HUDEP-2 (cell line): ENCODE data around the gene SNX15.

Experiments
- DNase-seq, 76 experiments: peaks; one replicate each; lab custom pipeline; 2025; ENCODE audit not compliant: unreplicated experiment in 76 of 76; lab: John Stamatoyannopoulos, UW

Gene SNX15

DNA sequence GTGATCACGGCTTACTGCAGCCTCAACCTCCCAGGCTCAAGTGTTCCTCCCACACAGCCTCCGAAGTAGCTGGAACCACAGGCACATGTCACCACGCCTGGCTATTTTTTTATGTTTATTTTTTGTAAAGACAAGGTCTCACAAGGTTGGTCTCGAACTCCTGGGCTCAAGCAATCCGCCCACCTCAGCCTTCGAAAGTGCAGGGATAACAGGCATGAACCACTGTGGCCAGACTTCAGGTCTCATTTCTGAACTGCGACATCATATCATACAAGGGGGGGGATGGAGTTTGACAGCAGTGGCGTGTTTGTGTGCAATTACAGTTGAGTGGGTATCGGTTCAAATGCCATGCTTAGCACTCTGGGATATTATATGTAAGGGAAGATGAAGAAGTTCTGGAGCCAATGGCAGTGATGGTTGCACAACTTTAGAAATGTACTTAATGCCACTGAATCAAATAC, 24.2 kb downstream of the SNX15 start:
- DNase-seq, result no peak

DNA sequence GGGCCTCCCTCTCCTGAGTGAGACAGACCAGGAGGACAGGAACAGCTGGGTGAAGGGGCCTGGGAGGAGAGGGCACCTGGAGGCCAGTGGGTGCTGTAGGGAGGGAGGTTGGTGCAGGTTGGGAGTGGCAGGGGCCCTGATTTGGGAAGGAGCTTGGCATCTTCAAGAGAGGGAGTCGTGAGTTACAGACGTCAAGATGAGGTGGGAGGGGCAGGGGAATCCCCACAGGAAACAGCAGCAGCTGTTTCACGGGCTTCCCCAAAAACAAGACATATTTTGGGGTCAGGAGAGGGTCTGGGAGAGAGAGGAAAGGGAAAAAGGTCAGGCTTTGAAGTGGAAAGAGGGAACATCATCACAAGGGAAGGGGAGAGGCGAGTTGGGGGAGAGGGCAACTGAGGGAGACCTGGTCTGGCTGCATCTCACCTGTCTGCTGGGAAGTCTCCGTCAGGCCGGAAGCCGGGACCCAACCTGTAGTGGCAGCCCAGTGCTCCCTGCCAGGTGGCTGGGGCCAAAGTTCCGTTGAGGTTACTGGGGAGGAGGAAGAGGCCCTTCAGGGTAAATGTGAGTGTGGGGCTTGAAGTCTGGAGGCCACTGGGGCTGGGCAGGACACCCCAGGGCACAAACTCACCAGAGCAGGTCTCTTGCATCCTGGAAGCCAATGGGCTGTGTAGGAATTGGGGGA, 26.7 kb downstream of the SNX15 start:
- no peak for DNase-seq

DNA sequence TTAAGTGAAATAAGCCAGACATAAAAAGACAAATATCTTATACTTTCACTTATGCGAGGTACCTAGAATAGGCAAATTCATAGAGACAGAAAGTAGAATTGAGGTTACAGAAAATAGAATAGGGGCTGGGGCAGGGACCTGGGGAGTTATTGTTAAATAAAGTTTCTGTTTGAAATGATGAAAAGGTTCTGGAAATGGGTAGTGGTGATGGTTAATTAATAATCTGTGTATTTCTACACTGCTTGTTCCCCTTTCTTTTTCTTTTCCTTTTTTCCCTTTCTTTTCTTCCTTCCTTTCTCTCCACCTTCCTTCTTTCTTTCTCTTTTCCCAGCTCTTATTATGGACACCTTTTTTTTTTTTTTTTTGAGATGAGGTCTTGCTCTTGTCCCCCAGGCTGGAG, 28.3 kb downstream of the SNX15 start:
- DNase-seq, result no peak

DNA sequence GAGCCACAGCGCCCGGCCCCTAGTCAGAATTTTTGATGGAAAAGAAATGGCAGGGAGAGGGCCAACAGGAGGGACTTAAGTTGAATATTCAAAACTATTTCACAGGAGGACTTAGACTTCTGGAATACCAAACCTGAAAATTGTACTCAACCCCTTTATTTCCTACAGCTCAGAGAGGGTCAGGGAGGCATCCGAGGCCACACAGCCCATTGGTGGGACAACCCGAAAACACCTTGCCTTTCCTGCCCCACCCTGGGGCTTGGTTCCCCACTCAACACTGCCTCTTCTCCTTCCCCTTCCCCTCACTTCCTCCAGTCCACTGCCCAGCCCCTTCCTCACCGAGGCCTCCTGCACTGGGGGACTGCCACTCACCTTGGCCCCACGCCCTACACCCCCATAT, 29.8 kb downstream of the SNX15 start:
- no peak for DNase-seq

DNA sequence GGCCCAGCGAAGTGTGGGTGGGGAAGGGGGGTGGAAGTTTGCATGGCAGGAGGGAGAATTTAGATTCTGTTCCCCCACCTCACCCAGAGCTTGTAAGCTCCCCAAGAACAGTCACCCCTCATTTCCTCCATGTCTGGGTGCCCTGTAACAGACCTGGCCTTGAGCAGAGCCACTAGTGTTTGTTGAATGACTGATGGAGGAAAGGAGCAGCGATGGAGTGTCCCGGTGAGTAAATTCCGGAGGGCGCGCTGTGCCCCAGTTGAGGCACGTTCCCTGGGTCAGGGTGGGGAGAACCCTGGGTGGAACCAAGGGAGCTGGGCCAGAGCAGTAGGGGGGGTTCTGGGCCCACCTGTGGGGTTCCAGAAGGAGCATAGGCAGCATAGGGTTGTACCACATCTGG, 30.3 kb downstream of the SNX15 start:
- DNase-seq, result no peak

GRCh38 chr11:65058012-65058411, 30.8 kb downstream of the SNX15 start:
- no peak for DNase-seq

DNA sequence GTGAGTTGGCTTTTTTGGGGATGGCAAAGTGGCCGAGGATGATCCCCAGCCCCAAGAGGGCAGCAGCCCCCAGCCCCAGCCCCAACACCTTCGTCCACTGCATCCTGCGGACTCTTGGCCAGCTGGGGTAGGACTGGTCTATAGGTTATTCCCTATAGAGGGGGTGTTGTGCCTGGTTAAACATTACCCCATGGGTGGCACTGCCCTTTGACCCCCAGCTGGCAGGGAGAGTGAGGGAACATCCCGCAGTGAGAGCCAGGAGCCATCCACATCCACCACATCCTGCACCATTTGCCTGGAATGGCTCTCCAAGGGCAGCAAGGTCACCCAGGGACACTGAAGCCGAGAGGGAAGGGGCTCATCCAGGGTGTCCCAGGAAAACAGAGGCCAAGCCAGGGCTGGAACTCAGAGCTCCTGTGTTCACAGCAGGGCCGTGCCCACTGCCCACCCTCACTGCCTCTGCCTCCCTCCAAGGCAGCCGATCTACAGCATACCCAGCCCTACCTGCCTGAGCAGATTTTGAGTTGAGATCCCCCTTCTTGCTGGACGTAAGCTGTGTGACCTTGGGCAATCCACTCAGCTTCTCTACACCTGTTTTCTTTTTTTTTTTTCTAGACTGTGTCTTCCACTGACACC, 31.3 kb downstream of the SNX15 start, which contains the start of gene NAALADL1:
Gene NAALADL1, minus strand, starts transcription at position 135 of the 636 bp plus-strand sequence. Its CDS starts 32 bp downstream, at position 103.
- DNase-seq, result no peak

- DNase-seq, result no peak
Observed at GRCh38 chr11:65059523-65059922, 32.3 kb downstream of the SNX15 start.

DNA sequence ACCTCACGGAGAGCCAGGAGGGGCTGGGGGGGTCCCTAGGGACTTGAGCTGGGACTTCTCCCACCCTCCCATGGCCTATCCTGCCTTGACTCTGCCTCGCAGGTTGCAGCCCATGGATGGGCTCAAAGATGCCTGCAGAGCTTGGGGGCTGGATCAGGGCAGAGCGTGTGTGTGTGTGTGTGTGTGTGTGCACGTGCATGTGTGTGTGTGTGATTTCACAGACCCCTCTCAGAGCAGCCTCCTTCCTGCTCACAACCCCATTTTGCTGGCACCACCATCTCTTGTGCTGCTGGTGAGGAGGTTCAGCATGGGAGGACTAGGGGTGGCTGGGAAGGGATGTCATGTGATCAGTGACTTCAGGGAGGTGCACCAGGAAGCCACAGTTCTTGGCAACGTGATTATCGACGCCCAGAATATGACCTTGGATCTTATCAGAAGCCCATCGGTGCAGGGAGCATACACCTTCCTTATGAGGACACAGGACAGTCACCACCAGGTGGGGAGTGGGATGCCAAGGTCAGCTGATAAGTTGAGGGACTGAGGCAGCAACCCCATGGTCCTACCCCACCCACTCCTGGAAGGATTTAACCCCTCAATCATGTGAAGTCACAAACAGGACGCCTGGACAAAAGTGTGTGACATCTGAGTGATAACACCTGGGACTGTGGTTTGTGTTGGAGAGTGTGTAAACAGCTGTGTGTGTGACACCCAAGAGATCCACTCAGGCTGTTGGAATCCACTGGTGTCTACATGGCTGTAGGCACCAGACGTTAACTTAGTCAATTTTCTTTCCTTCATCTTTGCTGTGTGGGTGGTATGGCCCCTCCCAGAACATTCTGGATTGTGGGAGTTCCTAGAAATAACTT, 33.0 kb downstream of the SNX15 start:
- DNase-seq, result peak in 10 of 76 experiments; percentile 5 to 20 (median 10)

- peak in 25 of 76 experiments; percentile 5 to 100 (median 29) for DNase-seq
Observed at GRCh38 chr11:65060913-65061408, 33.7 kb downstream of the SNX15 start.

DNA sequence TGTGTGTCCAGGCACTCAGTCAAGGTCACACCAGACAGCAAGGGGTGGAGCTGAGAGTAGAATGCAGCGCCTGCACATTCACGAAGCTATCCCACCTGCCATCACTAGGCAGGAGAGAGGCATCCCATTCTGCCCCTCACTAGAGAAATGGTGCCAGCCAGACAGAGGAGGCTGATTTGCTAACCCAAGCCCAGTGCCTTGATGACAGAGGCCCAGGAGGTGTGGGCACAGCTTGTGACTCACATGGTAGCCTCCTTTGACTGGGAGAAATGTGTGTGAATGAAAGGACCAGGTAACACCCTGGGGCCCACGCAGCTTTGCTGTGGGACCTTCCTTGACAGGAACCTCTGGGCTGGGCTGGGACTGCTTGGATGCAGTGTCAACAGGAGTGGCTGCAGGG, 36.3 kb downstream of the SNX15 start:
- DNase-seq, result no peak

GRCh38 chr11:65064847-65065240, 37.6 kb downstream of the SNX15 start:
- no peak for DNase-seq

DNA sequence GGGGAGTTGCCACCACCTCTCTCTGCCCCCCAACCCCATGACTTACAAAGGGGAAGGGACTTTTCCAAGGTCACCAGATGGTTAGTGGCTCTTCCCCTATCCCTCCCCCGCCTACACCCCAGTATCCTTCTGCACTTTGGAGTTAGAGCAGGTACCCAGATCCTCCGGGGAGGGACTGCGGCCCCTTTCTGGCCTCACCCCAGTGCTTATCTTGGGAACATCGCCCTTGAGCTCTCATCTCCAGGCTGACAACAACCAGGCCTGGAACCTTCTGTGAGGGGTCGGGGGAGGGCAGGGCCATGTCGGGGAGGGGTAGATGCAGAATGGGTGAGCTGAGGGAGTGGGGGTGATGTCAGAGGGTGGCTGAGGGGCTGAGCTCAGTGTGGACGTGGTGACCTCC, 38.6 kb downstream of the SNX15 start:
- no peak for DNase-seq

DNA sequence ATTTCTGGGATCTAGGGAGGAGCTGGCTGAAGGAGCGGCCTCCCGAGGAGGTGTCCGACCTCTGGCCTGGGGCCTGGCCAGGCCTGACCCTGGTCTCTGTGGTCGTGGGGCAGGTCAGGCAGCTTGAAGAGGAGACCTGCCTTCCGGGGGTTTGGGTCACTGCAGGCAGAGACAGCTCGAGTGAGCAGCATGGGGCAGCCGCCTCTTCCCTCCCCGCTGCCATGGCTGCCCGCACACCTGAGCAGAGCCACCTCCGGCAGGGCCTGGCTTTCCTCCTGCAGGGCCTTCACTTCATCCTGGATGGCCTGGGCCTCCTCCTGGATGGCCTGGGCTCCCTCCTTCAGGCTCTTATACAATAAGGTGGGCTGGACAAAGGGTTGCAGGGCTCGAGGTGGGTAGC, 39.1 kb downstream of the SNX15 start:
- no peak for DNase-seq

GRCh38 chr11:65066805-65067291, 39.6 kb downstream of the SNX15 start:
- DNase-seq, result no peak

GRCh38 chr11:65067446-65067845, 40.2 kb downstream of the SNX15 start:
- no peak for DNase-seq

- DNase-seq, result no peak
Observed at GRCh38 chr11:65069217-65069616, 42.0 kb downstream of the SNX15 start.

DNA sequence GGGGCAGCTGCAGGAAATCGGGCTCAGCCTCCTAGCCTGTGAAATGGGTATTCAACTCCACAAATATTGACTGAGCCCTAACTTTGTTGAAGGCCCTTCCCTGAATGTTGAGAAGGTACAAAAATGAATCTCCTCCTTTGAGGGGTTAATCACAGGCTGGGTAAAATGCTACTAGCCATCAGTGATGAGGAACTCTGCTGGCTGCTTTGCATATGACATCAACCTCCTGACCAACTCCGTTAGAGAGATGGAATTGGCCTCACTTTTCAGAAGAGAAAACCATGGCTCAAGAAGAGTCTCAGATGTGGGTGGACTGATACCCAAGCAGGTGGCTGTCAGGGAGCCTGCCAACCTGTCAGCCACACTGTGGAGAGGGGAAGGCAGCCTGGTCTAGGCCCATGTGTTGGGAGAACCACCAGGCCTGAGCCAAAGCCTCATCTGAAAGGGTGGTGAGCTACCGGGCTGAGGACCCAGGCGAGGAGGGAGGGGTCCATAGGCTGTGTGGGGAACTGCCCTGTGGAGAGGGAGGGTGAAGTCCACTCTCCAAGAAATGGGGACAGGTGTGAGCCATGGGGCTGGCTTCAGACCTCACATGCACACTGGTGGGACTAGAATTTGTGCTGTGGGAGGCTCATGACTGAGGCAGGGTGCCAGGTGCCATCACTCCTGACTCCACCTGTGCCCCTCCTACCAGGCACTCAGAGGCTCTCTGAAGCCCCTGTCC, 44.8 kb downstream of the SNX15 start:
- DNase-seq, result no peak

- DNase-seq, result no peak
Observed at GRCh38 chr11:65072631-65072966, 45.4 kb downstream of the SNX15 start.

GRCh38 chr11:65077451-65077850, 50.2 kb downstream of the SNX15 start:
- no peak for DNase-seq
